Measurements from ENCODE around the gene C1orf216. TPM values are rescaled to one million over a fixed set of nuclear protein-coding genes. Genes with fewer than 3 reads are reported as not detected.
"Not testable (repeated sequence)": the region's sequence is repeated elsewhere in the genome, so short reads cannot be mapped to it uniquely, and the experiment has no call there.

C1orf216 gene
- total RNA-seq, 4 donors from 2014 or later, result 23.6 to 35.4 (median 25.2) TPM

GRCh38 chr1:35691571-35692220 is 27.0 kb downstream of the C1orf216 start:
- Histone ChIP-seq H3K27ac (no peak overlapping the region), H3K36me3 (no peaks in the 10 kb centered on the region), H3K4me1 (no peaks in the 10 kb centered on the region), H3K27me3 (peaks cover 52% of the 10 kb centered on the region), H3K4me3 (no peak overlapping the region), H3K9me3 (no peaks in the 10 kb centered on the region)
- no peak for ATAC-seq
- TF ChIP-seq POLR2AphosphoS5 (IDR thresholded peaks at IDR 0.05), result no peak
- TF ChIP-seq, protein P1, sequence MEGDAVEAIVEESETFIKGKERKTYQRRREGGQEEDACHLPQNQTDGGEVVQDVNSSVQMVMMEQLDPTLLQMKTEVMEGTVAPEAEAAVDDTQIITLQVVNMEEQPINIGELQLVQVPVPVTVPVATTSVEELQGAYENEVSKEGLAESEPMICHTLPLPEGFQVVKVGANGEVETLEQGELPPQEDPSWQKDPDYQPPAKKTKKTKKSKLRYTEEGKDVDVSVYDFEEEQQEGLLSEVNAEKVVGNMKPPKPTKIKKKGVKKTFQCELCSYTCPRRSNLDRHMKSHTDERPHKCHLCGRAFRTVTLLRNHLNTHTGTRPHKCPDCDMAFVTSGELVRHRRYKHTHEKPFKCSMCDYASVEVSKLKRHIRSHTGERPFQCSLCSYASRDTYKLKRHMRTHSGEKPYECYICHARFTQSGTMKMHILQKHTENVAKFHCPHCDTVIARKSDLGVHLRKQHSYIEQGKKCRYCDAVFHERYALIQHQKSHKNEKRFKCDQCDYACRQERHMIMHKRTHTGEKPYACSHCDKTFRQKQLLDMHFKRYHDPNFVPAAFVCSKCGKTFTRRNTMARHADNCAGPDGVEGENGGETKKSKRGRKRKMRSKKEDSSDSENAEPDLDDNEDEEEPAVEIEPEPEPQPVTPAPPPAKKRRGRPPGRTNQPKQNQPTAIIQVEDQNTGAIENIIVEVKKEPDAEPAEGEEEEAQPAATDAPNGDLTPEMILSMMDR (IDR thresholded peaks at IDR 0.05), result no peak
- TF ChIP-seq POLR2A (IDR thresholded peaks at IDR 0.05), result no peak
- TF ChIP-seq EP300 (IDR thresholded peaks at IDR 0.05), result no peak
- 56 to 63% methylated on average over 3 to 6 of the region's 8 CpGs for WGBS, 2 donors (ENCODE audit: low coverage in 1 of 2)

DNA sequence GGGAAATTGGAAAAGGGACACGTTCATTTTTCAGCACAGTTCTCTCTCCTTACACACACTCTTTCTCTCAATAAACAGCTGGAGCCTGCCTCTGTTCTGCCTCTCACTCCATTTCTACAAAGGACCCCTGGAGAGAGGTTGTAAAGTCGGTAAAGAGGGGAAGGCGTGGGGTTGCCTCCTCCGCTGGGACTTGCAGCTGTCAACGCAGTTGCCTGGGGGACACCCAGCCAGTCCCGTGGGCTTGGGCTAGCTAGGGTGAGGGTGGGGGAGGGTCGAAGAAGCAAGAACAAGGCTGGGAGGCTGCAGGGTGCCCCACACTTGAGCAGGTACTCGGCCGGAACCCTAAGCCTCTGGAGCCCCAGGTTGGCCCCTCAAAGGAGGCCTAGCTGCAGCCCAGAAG is 27.6 kb downstream of the C1orf216 start:
- no peak overlapping the region for H3K4me3 ChIP-seq
- no peaks in the 10 kb centered on the region for H3K9me3 ChIP-seq
- 20 to 27% methylated on average over 3 to 6 of the region's 9 CpGs for WGBS, 2 donors (ENCODE audit: low coverage in 1 of 2)
- no peak for ATAC-seq
- H3K4me1 ChIP-seq, result no peaks in the 10 kb centered on the region
- no peak overlapping the region for H3K27ac ChIP-seq
- no peaks in the 10 kb centered on the region for H3K36me3 ChIP-seq
- TF ChIP-seq, protein P1 (IDR thresholded peaks at IDR 0.05), result no peak
- no peak for TF ChIP-seq EP300 (IDR thresholded peaks at IDR 0.05)
- TF ChIP-seq POLR2A (IDR thresholded peaks at IDR 0.05), result no peak
- no peak for TF ChIP-seq POLR2AphosphoS5 (IDR thresholded peaks at IDR 0.05)
- peaks cover 48% of the 10 kb centered on the region for H3K27me3 ChIP-seq

- WGBS, 2 donors (ENCODE audit: low coverage in 1 of 2), result 80 to 100% methylated on average over 1 to 4 of the region's 4 CpGs
- ATAC-seq, result not testable (repeated sequence)
Measured at GRCh38 chr1:35690103-35690502, 28.6 kb downstream of the C1orf216 start.

GRCh38 chr1:35688161-35688560 is 30.5 kb downstream of the C1orf216 start:
- TF ChIP-seq POLR2AphosphoS5 (IDR thresholded peaks at IDR 0.05) (no peak), EP300 (IDR thresholded peaks at IDR 0.05) (no peak), POLR2A (IDR thresholded peaks at IDR 0.05) (no peak)
- TF ChIP-seq, protein P1 (IDR thresholded peaks at IDR 0.05), result no peak
- no peaks in the 10 kb centered on the region for H3K36me3 ChIP-seq
- H3K4me1 ChIP-seq, result no peaks in the 10 kb centered on the region
- H3K27ac ChIP-seq, result no peak overlapping the region
- H3K9me3 ChIP-seq, result no peaks in the 10 kb centered on the region
- H3K27me3 ChIP-seq, result peaks cover 40% of the 10 kb centered on the region
- no peak for ATAC-seq
- WGBS, 2 donors (ENCODE audit: low coverage in 1 of 2), result 76 to 96% methylated on average over 5 of the region's 5 CpGs
- no peak overlapping the region for H3K4me3 ChIP-seq

More at GRCh38 chr1:35690103-35690502, 28.6 kb downstream of the C1orf216 start:
- H3K27ac ChIP-seq, H3K4me1 ChIP-seq, H3K4me3 ChIP-seq, H3K9me3 ChIP-seq, H3K36me3 ChIP-seq: not testable (repeated sequence)
- peaks cover 47% of the 10 kb centered on the region for H3K27me3 ChIP-seq

GRCh38 chr1:35683012-35683411 is 35.7 kb downstream of the C1orf216 start:
- H3K27me3 ChIP-seq, result peaks cover 38% of the 10 kb centered on the region
- H3K36me3 ChIP-seq, result no peaks in the 10 kb centered on the region
- no peak for ATAC-seq
- WGBS, 2 donors (ENCODE audit: low coverage in 1 of 2), result 40 to 51% methylated on average over 1 to 3 of the region's 5 CpGs
- TF ChIP-seq EP300 (IDR thresholded peaks at IDR 0.05) (no peak), POLR2A (IDR thresholded peaks at IDR 0.05) (no peak), POLR2AphosphoS5 (IDR thresholded peaks at IDR 0.05) (no peak)
- TF ChIP-seq, protein P1 (IDR thresholded peaks at IDR 0.05), result no peak
- H3K27ac ChIP-seq, result no peak overlapping the region
- no peaks in the 10 kb centered on the region for H3K4me1 ChIP-seq
- no peaks in the 10 kb centered on the region for H3K9me3 ChIP-seq
- H3K4me3 ChIP-seq, result no peak overlapping the region
